Amniotic epithelial cell (primary cell): ENCODE data around the gene GGN.
A peak's percentile ranks its signal among the peaks of the same experiment; 100 is the strongest.

Experiments used
- DNase-seq: peaks from one replicate; pipeline ENCODE4 v3.0.0-alpha.2; 2010; ENCODE audit warnings: low read depth

Gene GGN

DNA sequence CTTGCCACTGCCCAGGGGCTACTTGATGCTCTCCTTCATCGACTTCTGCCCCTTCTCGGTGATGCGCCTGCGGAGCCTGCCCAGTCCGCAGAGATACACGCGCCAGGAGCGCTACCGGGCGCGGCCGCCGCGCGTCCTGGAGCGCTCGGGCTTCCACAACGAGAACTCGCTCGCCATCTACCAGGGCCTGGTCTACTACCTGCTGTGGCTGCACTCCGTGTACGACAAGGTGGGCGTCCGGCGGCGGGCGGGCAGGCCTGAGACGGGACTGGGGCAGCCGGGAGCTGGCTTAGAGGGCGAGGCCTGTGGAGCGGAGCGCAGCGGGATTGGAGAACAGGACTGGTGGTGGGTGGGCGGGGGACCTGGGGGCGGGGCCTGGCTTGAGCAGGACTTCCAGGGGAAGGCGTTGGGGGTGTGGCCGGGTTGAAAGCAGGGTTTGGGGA lies 26.2 kb downstream of the GGN start:
- DNase-seq = peak; percentile 60

DNA sequence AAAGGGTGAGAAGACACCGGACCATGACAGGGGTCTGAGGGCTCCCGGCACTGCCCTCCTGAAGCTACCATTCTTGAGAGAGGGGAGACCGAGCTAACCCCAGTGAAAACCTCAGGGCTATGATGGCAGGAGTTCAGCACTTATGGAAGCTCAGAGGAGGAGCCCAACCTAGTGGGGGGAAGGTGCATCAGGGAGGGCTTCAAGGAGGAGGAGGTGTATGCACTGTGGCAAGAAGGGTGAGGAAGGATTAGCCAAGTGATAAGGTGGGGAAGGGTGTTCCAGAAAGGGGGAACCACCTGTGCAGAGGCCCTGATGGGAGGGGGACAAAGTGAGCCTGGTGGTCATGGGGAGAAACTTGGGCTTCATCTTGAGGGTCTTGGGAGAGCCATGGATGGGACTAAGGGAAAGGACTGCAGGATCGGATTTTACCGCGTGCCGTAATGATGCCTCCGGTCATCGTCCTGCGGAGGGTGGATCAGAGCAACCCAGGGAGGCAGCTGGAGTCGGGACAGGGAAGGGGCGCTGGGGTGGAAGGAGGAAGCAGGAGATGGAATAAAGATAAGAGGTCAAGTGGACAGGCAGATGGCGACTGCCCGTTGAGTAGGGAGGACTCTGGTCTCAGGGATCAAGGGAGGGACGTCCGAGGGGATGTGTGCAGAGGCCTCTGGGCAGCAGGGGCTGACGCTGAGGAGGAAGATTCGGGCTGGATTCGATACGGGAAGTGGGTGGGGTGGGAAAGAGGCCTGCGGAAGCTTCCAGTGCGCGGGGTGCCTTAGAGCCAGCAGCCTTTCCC lies 26.8 kb downstream of the GGN start:
- DNase-seq = no peak

DNA sequence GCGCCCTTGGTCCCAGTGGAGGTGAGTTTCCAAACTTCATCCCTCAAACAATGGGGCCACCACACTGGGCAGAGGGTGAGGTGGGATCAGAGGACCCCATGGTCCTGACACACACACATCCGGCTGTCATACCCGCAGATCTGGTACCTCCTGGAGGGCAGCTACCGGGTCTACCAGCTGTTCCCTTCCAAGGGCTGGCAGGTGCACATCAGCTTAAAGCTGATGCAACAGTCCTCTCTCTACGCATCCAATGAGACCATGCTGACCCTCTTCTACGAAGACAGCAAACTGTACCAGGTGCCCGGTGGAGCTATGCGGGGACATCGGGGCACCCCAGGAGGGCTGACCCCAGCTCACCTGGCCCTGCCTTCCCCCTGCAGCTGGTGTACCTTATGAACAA lies 27.5 kb downstream of the GGN start:
- no peak for DNase-seq

DNA sequence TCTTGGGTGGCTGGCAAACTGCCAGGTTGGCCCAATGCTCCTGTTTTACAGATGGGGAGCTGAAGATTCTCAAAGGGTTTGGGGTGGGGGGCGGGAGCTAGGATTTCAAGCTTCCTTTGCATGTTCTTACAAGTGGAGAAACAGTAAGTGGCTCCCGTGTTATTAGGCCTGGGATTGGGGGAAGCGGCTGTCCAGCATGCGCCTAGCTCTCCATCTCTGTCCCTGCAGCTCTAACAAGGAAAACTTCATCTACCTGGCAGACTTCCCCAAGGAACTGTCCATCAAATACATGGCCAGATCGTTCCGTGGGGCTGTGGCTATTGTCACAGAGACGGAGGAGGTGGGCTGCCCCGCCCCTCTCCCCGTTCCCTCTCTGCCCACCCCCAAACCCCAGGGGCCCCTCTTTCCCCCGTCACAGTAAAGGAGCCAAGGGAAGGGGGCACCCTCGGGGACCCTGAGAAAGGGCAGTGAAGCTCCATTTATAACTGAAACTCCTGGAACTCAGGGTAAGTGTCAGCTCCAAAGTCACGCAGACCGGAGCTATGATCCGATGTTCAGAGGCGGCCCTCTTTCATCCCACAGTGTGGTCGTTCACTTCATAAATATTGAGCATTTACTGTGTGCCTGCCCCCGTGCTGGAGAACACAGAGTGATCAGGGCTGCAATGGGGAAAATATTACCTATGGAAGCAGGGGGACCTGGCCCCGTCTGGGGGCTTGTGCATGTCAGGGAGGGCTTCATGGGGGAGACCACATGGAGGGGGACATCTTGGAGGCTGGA lies 28.4 kb downstream of the GGN start:
- no peak for DNase-seq

DNA sequence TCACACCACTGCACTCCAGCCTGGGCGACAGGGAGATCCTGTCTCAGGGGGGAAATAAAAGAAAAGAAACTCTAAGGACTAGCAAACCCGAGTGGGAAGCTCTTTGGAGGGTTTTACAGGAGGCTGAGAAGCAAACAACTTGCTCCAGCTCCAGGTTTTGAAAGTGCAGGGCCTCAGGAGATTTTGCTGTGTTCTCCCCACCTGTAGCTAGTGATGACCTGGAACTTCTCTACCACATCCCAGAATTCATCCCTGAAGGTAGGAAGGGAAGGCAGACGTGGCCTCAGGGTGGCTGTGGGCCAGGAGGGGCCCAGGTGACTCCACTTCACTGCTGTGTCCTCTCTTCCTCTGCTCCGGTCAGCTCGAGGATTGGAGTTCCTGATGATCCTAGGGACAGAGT lies 29.8 kb downstream of the GGN start:
- DNase-seq = no peak

DNA sequence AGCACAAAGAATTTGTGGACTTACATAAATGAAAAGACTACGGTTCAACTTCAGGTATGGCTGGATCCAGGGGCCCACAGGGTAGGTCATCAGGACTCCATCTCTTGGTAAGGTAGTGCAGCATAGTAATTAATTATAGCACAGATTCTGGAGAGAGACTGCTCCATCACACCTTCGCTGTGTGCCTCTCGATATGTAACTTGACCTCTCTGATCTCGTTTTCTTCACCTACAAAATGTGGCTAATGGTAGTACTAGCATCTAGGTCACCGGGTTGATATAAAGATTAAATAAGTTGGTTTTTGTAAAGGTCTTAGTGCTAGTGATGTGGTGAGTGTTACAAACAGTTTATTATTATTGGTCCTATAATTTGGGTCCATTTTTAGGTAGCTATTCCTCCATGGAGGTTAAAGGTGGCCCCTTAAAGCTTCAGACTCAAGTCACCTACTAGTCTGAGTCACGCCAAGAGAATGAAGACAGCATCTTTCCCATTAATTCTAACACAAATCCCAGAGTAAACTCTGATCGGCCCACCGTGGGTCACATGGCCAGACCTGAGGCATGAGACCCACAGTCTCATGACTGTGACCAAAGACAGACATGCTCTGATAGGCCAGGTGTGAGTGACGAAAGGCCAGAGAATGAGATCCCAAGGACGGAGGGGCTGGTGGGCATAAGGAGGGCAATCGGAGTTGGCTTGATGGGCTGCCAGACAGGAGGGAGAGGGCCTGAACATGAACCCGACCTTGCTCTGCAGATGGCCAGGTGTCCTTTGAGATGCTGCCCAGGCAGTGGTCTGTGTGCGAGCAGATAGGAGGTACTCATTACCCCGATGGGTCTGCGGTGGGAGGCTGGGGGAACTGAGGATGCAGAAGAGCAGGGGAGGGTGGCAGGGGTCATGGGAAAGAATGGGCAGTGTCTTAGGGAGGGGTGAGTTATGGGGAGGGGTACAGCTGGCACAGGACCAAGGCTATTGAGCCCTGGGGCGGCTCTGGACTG lies 31.8 kb downstream of the GGN start:
- DNase-seq = no peak

DNA sequence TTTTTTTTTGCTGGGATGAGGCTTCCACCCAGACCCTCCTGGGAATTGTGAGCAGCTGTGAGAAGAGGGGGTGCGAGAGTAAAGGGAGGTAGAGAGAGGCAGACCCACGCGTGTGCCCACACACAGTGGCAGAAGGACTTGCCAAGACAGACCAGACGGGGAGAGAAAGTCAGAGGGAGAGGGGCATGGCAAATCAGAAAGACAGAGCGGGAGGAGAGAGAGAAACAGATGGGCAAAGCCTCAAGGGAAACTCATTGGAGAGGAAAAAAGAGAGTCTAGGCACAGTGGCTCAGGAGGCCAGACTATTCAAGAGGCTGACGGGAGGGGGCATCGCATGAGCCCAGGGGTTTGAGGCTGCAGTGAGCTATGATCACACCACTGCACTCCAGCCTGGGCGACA lies 35.2 kb downstream of the GGN start:
- no peak for DNase-seq

DNA sequence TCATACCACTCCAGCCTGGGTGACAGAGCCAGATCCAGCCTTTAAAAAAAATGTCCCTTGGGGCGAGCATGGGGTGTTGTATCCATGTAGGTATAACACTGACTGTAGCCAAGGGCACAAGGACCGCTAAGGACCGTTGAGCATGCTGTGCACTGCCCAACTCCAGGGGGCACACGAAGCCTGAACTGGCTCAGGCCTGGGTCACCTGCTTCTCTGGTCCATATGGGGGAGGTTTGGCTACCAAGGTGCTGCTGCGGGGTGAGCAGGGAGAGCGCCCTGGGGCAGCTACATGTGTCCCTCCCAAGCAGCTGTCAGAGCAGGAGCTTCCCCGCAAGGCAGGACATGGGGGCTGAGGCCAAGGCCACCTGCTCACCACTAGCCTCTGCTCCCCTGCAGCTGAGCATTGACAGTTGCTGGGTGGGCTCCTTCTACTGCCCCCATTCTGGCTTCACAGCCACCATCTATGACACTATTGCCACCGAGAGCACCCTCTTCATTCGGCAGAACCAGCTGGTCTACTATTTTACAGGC lies 35.9 kb downstream of the GGN start:
- no peak for DNase-seq

DNA sequence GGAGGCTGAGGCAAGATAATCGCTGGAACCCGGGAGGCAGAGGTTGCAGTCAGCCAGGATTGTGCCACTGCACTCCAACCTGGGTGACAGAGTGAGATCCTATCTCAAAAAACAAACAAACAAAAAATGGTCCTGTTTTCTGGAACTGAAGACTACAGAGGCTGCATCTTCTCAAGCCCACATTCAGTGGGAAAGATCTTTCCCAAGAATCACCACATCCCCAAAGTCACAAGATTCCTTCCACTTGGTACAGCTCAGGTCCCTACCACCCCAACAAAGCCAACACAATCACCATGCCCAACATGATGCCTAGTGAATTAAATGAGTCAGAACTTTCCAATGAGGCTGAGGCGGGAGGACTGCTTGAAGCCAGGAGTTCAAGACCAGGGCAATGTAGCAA lies 37.0 kb downstream of the GGN start:
- DNase-seq = no peak

DNA sequence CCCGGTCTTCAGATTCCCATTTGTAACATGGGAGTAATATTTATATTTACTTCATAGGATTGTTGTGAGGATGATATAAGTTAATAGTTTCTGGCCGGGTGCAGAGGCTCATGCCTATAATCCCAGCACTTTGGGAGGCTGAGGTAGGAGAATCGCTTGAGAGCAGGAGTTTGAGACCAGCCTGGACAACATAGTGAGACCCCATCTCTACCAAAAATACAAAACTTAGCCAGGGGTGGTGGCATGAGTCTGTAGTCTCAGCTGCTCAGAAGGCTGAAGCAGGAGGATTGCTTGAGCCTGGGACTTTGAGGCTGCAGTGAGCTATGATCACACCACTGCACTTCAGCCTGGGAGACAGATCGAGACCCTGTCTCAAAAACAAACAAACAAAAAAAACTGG lies 41.0 kb downstream of the GGN start:
- DNase-seq = no peak

DNA sequence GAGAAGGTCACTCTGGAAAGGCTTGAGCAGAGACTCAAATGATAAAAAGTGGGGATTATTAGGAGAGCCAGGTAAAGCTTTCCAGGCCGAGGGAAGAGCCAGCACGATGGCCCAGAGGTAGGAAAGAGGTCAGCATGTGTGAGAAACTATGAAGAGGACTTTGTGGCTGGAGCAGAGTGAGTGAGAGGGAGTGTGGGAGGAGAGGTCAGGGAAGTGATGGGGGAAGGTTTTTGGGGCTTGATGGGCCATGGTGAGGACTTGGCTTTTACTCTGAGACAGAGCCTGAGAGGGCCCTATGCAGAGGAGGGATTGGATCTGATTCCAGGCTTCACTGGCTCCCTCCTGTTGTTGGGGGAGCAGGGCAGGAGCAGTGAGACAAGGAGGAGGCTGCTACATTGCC lies 46.9 kb downstream of the GGN start:
- DNase-seq = no peak

DNA sequence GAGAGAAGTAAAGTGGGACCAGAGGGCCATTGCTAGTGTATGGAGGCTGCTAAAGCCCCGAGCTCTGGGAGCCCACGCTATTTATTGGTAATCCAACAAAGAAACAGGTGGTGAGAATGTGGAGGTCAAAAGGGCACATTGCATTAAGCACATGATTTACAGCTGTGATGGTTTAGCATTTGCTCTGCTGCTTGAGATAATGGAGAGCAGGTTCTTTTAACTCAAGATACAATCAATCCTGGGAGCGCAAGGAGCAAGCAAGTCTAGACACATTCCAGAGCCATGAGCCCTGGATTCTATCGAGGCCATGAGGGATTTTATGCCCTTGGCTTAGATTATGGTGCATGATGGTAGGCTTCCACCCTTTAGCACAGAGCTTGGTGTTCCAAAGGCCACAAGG lies 48.8 kb downstream of the GGN start:
- peak; percentile 48 for DNase-seq

DNA sequence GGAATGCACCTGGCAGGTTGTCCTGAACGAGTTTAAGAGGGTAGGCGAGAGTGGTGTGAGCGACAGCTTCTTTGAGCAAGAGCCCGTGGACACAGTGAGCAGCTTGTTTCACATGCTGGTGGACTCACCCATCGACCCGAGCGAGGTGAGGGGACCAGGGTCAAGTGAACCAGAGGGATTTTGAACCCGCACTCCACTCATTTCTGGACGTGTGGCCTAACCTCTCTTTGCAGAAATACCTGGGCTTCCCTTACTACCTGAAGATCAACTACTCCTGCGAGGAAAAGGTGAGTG lies 50.5 kb downstream of the GGN start:
- DNase-seq = no peak

DNA sequence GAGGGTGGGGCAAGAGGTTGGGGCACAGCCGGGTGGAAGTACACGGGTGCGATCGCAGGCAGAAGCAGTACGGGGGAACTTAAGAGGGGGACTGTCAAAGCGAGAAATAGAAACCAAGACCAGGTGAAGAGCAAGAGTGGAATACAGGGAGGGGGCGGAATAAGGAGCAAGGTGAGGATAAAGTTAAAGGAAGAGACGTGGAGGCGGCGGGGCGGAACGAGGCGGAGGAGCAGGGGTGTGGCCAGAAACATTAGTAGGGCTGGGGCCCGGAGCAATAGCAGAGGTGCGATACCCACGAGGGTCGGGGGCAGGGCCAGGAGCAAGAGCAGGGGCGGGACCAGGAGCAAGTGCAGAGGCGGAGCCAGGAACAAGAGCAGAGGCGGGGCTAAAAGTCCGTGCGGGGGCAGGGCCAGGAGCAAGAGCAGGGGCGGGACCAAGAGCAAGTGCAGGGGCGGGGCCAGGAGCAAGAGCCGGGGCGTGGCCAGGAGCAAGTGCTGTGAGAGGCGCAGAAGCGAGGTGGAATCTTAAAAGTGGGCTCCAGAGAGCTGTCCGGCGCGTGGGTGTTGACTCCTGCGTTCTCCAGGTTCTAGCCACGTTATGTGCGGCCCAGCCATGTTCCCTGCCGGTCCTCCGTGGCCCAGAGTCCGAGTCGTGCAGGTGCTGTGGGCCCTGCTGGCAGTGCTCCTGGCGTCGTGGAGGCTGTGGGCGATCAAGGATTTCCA lies 51.0 kb downstream of the GGN start:
- DNase-seq = peak; percentile 91

DNA sequence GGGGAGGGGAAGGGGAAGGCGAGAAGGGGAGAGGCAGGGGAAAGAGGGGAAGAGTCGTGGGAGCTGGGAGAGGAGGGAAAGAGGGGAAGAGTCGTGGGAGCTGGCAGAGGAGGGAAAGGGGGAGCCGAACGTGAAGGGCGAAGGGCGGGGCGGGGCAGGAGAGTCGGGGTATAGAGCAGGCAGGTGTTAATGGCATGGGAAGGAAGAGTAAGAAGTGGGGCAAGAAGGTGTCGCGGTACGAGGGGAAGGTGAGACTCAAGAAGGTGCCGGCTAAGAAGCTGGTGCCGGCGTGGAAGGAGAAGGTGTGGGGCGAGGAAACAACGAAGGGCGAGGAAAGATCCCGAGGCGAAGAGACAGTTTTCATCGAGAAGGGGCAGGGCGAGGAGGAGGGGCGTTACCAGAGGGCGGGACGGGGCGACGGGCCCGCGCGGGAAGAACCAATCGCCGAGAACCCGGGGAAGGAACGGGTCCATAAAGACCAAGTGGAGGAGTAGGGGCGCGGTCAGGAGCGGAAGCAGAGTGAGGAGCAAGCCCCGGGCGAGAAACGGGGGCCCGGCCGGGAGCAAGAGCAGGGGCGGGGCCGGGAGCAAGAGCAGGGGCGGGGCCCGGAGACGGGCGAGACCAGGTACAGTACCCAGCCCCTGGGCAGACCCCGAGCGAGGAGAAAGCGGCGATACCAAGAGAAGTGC lies 51.7 kb downstream of the GGN start:
- peak; percentile 96 for DNase-seq
